HT1080 (cell line): Measurements from ENCODE around the gene C1QTNF5. TPM values are rescaled to one million over a fixed set of nuclear protein-coding genes. Genes with fewer than 3 reads are reported as not detected.

ENCODE experiments used
- DNase-seq: peaks from one replicate; pipeline ENCODE4 v3.0.0-alpha.2; 2015; ENCODE audit warnings: low read depth
- small RNA-seq: library from RNA; depleted of rRNA; stranded (forward); fragments of <200 nt; gene quantifications from one replicate; pipeline ENCODE3, GENCODE V24; 2014
- total RNA-seq: library from RNA; depleted of rRNA; stranded (reverse); fragments of >200 nt; shearing (Covaris generic); gene quantifications from 2 replicates; pipeline ENCODE4 v1.2.3, GENCODE V29; 2014; rRNA removed

Gene C1QTNF5
- total RNA-seq, 1 experiment from 2014 or later = 0.96 TPM

- DNase-seq = no peak
These were observed 42.7 kb downstream of the C1QTNF5 start for GRCh38 chr11:119297938-119298337.

GRCh38 chr11:119295178-119295577 lies 45.5 kb downstream of the C1QTNF5 start:
- peak; percentile 44 for DNase-seq

GRCh38 chr11:119293461-119293860 lies 47.2 kb downstream of the C1QTNF5 start:
- DNase-seq = no peak

- DNase-seq = no peak
These were observed 49.7 kb downstream of the C1QTNF5 start for GRCh38 chr11:119290894-119291497.

Small RNA genes lying within 50 kb of the gene (small RNA-seq; reads per million reads assigned to genes)
- gene RF01225 = not detected
- not detected for gene RNU6-262P

Other genes with a start within 250 kb of the C1QTNF5 start
- gene DPAGT1, start 239.0 kb downstream of the C1QTNF5 start, total RNA-seq = 35.0 and 46.0 TPM in 2 replicates
- gene C2CD2L, start 233.5 kb downstream of the C1QTNF5 start, total RNA-seq = 17.2 and 17.8 TPM in 2 replicates
- 17.9 and 18.2 TPM in 2 replicates for gene HINFP, start 219.3 kb downstream of the C1QTNF5 start, total RNA-seq
- gene ABCG4, start 191.8 kb downstream of the C1QTNF5 start, total RNA-seq = not detected in 2 replicates
- gene NLRX1, start 172.2 kb downstream of the C1QTNF5 start, total RNA-seq = 11.0 and 11.3 TPM in 2 replicates
- not detected in 2 replicates for gene NHERF4, start 155.4 kb downstream of the C1QTNF5 start, total RNA-seq
- gene CBL, start 134.5 kb downstream of the C1QTNF5 start, total RNA-seq = 9.3 and 12.0 TPM in 2 replicates
- 365 and 377 TPM in 2 replicates for gene MCAM, start 23.8 kb downstream of the C1QTNF5 start, total RNA-seq
- gene RNF26, start 6.4 kb downstream of the C1QTNF5 start, total RNA-seq = 7.6 and 12.1 TPM in 2 replicates
- not detected in 2 replicates for gene MFRP, start 5.8 kb upstream of the C1QTNF5 start, total RNA-seq
- 0.20 and 1.0 TPM in 2 replicates for gene USP2, start 40.8 kb upstream of the C1QTNF5 start, total RNA-seq
- 0.20 TPM in 1 of 2 replicates, not detected in the other for gene THY1, start 82.3 kb upstream of the C1QTNF5 start, total RNA-seq